Esophagus (tissue), 2 donors: ENCODE data around the gene NFIA. TPM values are rescaled to one million over a fixed set of nuclear protein-coding genes. Genes with fewer than 3 reads are reported as not detected.
A peak's percentile ranks its signal among the peaks of the same experiment; 100 is the strongest.

Source experiments
- H3K27ac ChIP-seq, 2 donors: one replicate each; pipeline ENCODE4 v1.5.1; 2013; ENCODE audit warnings: low read depth in 2 of 2, mild to moderate bottlenecking in 2 of 2, inconsistent platforms in 1 of 2, low read length in 1 of 2, moderate library complexity in 1 of 2
- H3K27me3 ChIP-seq, 2 donors: one replicate each; pipeline ENCODE4 v1.6.1; 2013; ENCODE audit warnings: low read length in 2 of 2, control low read depth in 1 of 2, mild to moderate bottlenecking in 1 of 2; ENCODE audit not compliant: insufficient read depth in 2 of 2, control insufficient read depth in 1 of 2
- H3K36me3 ChIP-seq, 2 donors: one replicate each; pipeline ENCODE4 v1.6.1; 2013; ENCODE audit warnings: low read length in 1 of 2; ENCODE audit not compliant: control insufficient read depth in 2 of 2, insufficient read depth in 2 of 2
- H3K4me1 ChIP-seq, 2 donors: one replicate each; pipeline ENCODE4 v1.6.1; 2013; ENCODE audit warnings: low read length in 1 of 2; ENCODE audit not compliant: control insufficient read depth in 2 of 2, insufficient read depth in 2 of 2
- H3K4me3 ChIP-seq, 2 donors: one replicate each; pipeline ENCODE4 v1.5.1; 2013; ENCODE audit warnings: low read length in 2 of 2, mild to moderate bottlenecking in 2 of 2, low read depth in 1 of 2, moderate library complexity in 1 of 2
- H3K9me3 ChIP-seq, 2 donors: one replicate each; pipeline ENCODE4 v1.6.1; 2013; ENCODE audit warnings: mild to moderate bottlenecking in 2 of 2, low read depth in 1 of 2, low read length in 1 of 2, moderate library complexity in 1 of 2; ENCODE audit not compliant: control insufficient read depth in 2 of 2, insufficient read depth in 1 of 2
- WGBS, 2 donors: extraction: QIAGEN DNeasy Blood & Tissue Kit; methylation state at CpG; one replicate each; pipeline ENCODE4 v1.1.7; 2013; 5-methylcytosine and 5-hydroxymethylcytosine counted together
- polyA plus RNA-seq, 2 donors: library from polyadenylated mRNA; stranded (reverse); fragments of 200-250 nt; gene quantifications; one replicate each; pipeline ENCODE4 v1.2.3, GENCODE V29; 2013
- donor health status: healthy with polysubstance abuse.
- donor health status: Bipolar disorder and iron deficiency.

Gene NFIA
- polyA plus RNA-seq, 2 donors = 9.0 to 11.0 TPM

DNA sequence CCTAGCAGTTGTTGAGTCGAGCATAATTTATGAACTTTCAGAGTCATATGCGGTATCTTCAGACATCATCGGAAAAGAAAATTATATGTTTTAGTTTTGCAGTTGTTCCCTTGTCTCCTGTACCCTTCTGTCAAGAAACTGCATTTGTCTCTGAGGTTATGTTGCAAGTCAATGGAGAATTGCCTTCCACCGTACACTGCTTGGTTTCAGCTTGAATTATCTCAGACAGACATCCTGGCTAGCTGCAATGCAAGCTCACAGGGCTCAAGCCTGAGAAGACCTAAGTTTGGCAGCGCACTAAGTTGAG is 156.0 kb downstream of the NFIA start:
- no peaks in the 10 kb centered on the region for H3K4me1 ChIP-seq
- no peak overlapping the region for H3K4me3 ChIP-seq
- H3K36me3 ChIP-seq = no peaks in the 10 kb centered on the region
- H3K27ac ChIP-seq = no peak overlapping the region
- H3K27me3 ChIP-seq = no peaks in the 10 kb centered on the region
- no peaks in the 10 kb centered on the region for H3K9me3 ChIP-seq
- 89 to 90% methylated on average over 5 of the region's 5 CpGs for WGBS, 2 donors

DNA sequence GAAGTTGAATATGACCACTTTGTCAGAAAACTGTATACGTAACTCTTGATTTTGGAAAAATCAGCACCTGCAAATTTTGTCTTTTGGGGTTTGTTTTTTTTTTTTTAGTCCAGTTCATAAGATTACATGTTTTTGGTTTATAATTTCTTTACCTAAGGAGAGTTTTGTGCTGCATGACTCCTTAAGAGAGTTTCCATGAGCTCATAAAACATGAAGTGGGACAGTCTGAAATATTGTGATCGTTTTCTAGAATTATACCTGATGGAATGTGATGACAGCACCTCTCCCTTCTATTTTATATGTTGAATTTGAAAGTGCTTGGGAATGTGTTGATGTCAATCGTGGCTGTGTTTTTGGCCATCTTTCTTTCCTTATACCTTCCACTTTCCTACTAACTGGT is 158.5 kb downstream of the NFIA start:
- H3K4me1 ChIP-seq = no peaks in the 10 kb centered on the region
- no peak overlapping the region for H3K4me3 ChIP-seq

DNA sequence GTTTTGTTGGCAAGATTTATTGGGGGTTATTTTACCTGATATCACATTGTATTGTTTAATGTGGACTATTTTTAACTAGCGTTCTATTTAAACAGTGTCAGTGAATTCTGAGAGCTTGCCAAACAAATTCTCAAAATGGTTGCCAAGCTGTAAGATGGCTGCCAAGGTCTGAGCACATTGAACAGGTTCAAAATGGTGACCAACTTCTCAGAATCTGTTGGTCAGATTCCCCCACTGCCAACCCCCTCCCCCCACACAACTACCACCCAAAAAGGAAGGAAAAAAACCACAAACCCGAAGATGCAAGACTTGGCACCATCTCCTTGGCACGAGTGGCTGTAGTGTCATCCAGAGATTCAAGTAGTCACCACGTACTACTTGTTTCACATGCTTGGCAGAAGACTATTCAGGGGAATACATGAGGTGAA is 159.1 kb downstream of the NFIA start:
- whole genome bisulfite sequencing, 2 donors = 15 to 30% methylated on average over 4 of the region's 4 CpGs

More for the DNA sequence above, 158.5 kb downstream of the NFIA start:
- Histone ChIP-seq H3K27me3 (no peaks in the 10 kb centered on the region), H3K36me3 (no peaks in the 10 kb centered on the region), H3K9me3 (no peaks in the 10 kb centered on the region), H3K27ac (peak overlapping the region; percentile 9 to 54)
- WGBS, 2 donors = 71 to 72% methylated on average over 3 of the region's 3 CpGs

DNA sequence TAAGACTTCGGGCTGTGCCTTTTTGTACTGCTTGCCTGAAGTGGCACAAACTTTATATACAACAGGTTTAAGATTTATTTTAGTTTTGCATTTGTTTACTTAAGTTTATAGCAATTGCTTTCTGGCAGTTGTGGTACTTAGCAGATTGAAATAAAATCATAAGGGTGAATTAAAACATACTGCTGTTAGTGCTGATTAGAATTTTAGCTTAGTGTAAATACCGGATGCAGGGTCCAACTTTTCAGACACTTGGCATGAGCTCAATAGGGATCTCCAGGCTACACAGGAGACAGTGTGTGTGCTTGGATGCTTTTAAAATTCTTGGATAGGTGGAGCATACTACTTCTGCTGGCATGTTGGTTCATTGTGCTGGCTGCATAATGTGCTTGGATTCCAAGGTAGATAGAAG is 159.6 kb downstream of the NFIA start:
- no peaks in the 10 kb centered on the region for H3K36me3 ChIP-seq
- H3K4me1 ChIP-seq = no peaks in the 10 kb centered on the region
- peak overlapping the region in 1 of 2 donors; percentile 56 for H3K27ac ChIP-seq
- peak overlapping the region in 1 of 2 donors; percentile 47 for H3K4me3 ChIP-seq
- no peaks in the 10 kb centered on the region for H3K27me3 ChIP-seq
- no peaks in the 10 kb centered on the region for H3K9me3 ChIP-seq
- 27 to 43% methylated on average over 2 of the region's 2 CpGs for WGBS, 2 donors

More for the DNA sequence above, 159.1 kb downstream of the NFIA start:
- Histone ChIP-seq H3K27me3 (no peaks in the 10 kb centered on the region), H3K36me3 (no peaks in the 10 kb centered on the region), H3K27ac (peak overlapping the region; percentile 80 to 85), H3K4me1 (no peaks in the 10 kb centered on the region), H3K9me3 (no peaks in the 10 kb centered on the region), H3K4me3 (peak overlapping the region; percentile 35 to 47)

DNA sequence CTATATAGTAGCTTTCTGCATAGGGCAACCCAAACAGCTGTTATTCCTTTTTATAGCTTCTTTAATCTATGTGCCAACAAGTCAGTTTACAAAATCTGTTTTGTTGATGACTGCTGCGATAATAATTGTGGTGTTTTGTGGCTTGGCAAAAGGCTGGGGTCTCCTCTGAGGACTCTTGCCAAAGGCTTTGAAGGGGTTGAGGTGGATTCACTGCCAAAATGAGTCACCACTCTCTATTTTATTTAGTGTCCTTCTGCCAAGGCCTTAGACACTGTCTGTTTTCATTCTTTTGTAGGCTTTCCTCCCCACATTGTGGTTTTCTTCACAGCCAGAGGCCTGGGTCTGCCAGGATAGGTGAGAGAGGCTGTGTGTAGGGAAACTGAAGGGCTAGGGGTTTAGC is 161.8 kb downstream of the NFIA start:
- Histone ChIP-seq H3K9me3 (no peaks in the 10 kb centered on the region), H3K27me3 (no peaks in the 10 kb centered on the region), H3K4me1 (no peaks in the 10 kb centered on the region), H3K4me3 (no peak overlapping the region), H3K27ac (no peak overlapping the region), H3K36me3 (no peaks in the 10 kb centered on the region)
- WGBS, 2 donors = 10 to 19% methylated on average over 1 of the region's 1 CpG

DNA sequence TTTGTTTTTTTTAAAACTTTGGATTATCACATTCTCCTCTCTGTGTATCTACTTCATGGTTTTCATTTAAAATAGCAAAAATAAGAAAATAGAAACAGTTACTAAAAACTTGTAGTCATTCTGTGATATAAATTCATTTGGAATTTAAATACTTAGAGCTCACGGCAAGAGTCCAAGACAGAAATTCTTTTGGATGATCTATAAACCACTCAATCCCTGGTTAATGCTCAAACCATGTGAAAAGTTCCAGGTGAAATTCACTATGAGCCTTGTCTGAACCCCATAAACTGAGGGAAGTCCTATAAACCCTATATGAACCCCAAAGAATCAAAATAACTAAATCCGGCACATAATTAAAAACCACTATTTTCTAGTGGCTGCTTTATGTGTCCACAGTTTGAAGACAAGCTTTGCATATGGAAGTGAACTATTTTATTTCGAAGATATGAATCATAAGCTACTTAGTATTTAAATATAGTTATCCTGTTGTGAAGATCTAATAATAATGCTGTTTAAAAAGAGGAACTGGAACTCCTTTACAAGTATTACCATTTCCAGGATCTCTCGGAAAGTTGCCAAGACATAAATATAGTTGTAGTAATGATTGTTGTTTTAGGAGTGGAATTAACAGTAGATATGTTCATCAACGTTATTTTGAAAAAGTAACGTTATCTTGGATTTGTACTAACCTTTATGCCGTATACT is 163.5 kb downstream of the NFIA start:
- no peaks in the 10 kb centered on the region for H3K9me3 ChIP-seq
- no peaks in the 10 kb centered on the region for H3K36me3 ChIP-seq
- H3K27me3 ChIP-seq = no peaks in the 10 kb centered on the region
- WGBS, 2 donors = 89 to 90% methylated on average over 7 of the region's 7 CpGs
- no peak overlapping the region for H3K27ac ChIP-seq
- no peak overlapping the region for H3K4me3 ChIP-seq
- H3K4me1 ChIP-seq = no peaks in the 10 kb centered on the region

DNA sequence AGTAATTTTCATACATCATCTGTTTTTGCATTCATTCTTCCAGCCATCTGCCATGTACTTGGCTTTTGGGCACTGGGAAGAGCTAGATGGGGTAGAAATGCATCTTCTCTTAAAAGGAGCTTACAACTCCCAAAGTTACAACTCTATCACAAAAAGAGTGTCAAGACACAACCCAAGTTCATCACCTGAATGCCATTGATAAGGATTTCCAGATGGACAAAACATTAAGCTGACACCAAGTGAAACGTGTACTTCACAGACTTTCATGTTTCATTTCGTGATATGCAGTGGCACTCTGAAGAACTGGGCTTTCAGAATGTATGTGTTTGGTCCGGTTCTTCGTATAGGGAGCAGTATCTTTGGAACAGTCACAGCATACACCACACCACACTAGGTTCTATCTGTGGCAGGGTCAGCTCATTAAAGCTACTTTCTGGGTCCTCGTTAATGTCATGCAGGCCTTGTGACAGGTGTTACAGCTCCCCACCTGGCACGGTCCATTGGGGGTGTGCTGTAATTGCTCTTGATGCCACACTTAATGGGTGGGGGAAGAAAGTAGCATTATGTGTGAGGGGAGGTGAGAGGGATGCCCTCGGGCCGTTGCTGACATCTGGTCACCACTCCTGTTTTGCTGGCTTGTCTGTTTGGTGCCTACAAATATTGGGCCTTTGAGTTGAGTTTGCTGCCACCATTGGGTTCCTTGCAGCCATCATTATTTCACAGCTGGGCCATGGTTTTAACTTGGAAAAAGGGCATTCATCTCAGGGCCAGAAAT is 164.9 kb downstream of the NFIA start:
- Histone ChIP-seq H3K36me3 (no peaks in the 10 kb centered on the region), H3K4me3 (no peak overlapping the region), H3K27me3 (no peaks in the 10 kb centered on the region), H3K4me1 (no peaks in the 10 kb centered on the region), H3K27ac (no peak overlapping the region), H3K9me3 (no peaks in the 10 kb centered on the region)
- 87 to 92% methylated on average over 8 of the region's 8 CpGs for WGBS, 2 donors

DNA sequence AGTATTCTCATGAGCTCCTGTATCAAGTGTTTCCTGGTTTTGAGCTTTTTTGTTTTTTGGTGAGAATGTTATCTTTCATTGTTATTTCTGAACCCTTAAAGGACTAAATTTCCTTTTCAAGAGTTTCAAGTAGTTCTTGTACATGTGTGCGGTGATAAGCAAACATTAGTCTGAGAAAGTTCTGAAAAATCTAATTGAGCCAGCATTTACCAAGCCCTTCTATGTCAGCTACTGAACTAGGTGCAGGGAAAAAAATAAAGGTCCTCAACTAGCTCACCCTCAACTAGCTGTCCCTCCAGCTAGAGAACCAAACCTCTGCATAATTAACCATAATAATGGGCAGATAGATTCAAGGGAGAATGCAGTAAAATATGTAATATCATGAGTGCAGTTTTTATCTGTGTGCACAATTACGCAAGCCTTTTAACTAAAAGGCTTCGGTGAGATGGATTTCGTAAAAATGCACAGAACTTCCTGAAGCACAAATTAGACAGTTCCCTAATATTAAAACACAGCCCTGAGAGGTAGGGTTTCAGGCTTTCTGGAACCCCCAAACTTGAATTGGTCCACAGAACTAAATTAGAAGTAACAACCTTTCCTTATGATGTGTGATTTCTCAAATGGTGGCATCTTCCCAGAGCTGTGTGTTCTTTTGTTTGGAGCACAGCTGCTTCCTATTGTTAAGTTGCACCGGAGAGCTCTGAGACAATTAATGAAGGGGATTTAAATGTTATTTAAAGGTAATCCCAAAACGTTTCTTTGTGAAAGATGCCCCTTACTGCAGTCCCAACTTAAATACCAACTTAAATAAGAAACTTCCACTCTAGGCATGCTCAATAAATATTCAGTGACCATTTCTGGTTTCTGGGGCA is 165.8 kb downstream of the NFIA start:
- Histone ChIP-seq H3K27me3 (no peaks in the 10 kb centered on the region), H3K4me1 (peaks cover under 1 to 3% of the 10 kb centered on the region in 2 donors), H3K4me3 (no peak overlapping the region), H3K9me3 (no peaks in the 10 kb centered on the region), H3K27ac (no peak overlapping the region), H3K36me3 (no peaks in the 10 kb centered on the region)
- WGBS, 2 donors = 67 to 75% methylated on average over 6 of the region's 6 CpGs

DNA sequence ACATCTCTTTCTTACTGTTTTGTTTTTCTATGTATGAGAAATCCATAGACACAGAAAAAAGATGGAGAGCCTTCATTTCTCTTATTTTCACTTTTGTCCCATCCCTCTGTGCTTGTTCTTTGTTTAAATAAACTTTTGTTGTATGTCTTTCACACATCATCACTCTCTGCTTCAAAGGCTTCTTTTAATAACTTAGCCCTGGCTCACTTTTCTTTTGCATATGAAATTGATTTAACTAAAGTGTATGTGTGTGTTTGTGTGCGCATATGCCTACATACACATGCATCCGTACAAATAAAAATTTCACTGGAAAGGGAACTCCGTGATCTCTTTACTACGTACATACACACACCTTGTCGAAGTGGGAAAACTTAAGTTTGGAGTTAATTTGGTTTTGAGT is 168.6 kb downstream of the NFIA start:
- WGBS, 2 donors = 79 to 82% methylated on average over 5 of the region's 5 CpGs
- H3K27ac ChIP-seq = no peak overlapping the region
- no peak overlapping the region for H3K4me3 ChIP-seq
- no peaks in the 10 kb centered on the region for H3K9me3 ChIP-seq
- H3K27me3 ChIP-seq = no peaks in the 10 kb centered on the region
- H3K36me3 ChIP-seq = no peaks in the 10 kb centered on the region
- H3K4me1 ChIP-seq = peaks cover 4 to 5% of the 10 kb centered on the region in 2 donors
